Progenitor cell of endocrine pancreas (in vitro differentiated cells): ENCODE measurements around the gene LCN15. TPM values are rescaled to one million over a fixed set of nuclear protein-coding genes. Genes with fewer than 3 reads are reported as not detected.

ENCODE experiments used
- DNase-seq: peaks from one replicate; pipeline ENCODE4 v3.0.0; 2021; ENCODE audit warnings: low spot score; ENCODE audit not compliant: unreplicated experiment
- H3K27ac Mint-ChIP-seq: 2 replicates; pipeline ENCODE4 v1.8.0; 2021; ENCODE audit warnings: mild to moderate bottlenecking, moderate library complexity, mixed read lengths
- H3K27me3 Mint-ChIP-seq: 2 replicates; pipeline ENCODE4 v1.8.0; 2021; ENCODE audit warnings: mixed read lengths
- H3K36me3 Mint-ChIP-seq: 2 replicates; pipeline ENCODE4 v1.8.0; 2022; ENCODE audit warnings: mixed read lengths; ENCODE audit not compliant: insufficient read depth
- H3K4me1 Mint-ChIP-seq: 2 replicates; pipeline ENCODE4 v1.8.0; 2021; ENCODE audit warnings: low read depth, mixed read lengths
- H3K4me3 Mint-ChIP-seq: 2 replicates; pipeline ENCODE4 v1.8.0; 2021; ENCODE audit warnings: low read depth, mild to moderate bottlenecking, moderate library complexity, mixed read lengths
- H3K9me3 Mint-ChIP-seq: 2 replicates; pipeline ENCODE4 v1.8.0; 2021; ENCODE audit warnings: low read depth, mixed read lengths
- total RNA-seq: library from RNA; stranded (reverse); gene quantifications from 2 replicates; pipeline ENCODE4 v1.2.1, GENCODE V29; 2021
- TF ChIP-seq, protein P1 (sequence below): fragments of 200-600 bp; sonication (generic); IDR thresholded peaks from one replicate; pipeline ENCODE4 v1.5.0; 2021; ENCODE audit warnings: antibody characterized with exemption, mild to moderate bottlenecking; ENCODE audit not compliant: unreplicated experiment

LCN15 gene
- total RNA-seq, 1 donor from 2014 or later: not detected

DNA sequence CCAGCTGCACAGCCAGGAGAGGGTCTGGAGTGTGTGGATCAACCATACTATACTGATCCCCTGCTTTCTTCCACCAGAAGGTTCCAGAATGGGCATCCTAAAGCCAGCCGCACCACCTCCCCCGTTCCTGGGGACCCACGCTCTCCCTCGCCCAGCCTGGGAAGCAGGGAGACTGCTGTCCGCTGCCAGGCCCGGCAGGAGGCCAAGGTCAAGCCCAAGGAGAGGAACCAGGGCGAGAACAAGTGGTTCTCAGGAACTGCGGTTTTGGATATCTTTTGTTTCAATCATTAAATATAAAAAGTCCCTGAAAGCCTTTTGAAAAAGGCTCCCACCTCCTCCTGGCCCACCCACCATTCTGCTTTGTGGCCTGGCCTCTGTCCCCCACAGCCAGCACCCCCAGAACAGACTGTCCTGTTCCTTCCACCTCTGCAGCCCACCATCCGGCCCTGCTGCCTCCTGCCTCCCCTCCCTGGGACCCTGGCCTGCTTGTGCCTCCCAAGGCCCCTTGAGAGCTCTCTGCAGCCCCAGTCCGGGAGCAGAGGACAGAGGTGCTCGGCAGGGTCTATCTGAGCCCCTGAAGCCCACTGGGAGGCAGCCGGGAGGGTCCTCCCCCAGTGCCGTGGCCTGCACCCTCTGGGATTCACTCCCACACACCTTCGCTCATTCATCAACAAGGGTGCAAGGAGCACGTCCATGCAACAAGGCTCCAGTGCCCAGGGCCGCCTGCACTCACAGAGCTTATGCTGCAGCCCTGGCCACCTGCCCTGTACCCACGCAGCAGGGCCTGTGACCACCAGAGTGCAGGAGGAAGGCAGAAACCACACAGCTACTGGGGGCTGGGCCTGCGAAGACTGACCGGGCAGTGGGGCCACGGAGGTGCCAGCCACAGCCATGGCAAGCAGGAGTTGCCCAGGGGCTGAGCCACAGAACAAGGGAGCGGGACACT, 15.4 kb downstream of the LCN15 start:
- H3K36me3 Mint-ChIP-seq: no peaks in the 10 kb centered on the region
- peaks cover 11% of the 10 kb centered on the region for H3K9me3 Mint-ChIP-seq
- TF ChIP-seq, protein P1, sequence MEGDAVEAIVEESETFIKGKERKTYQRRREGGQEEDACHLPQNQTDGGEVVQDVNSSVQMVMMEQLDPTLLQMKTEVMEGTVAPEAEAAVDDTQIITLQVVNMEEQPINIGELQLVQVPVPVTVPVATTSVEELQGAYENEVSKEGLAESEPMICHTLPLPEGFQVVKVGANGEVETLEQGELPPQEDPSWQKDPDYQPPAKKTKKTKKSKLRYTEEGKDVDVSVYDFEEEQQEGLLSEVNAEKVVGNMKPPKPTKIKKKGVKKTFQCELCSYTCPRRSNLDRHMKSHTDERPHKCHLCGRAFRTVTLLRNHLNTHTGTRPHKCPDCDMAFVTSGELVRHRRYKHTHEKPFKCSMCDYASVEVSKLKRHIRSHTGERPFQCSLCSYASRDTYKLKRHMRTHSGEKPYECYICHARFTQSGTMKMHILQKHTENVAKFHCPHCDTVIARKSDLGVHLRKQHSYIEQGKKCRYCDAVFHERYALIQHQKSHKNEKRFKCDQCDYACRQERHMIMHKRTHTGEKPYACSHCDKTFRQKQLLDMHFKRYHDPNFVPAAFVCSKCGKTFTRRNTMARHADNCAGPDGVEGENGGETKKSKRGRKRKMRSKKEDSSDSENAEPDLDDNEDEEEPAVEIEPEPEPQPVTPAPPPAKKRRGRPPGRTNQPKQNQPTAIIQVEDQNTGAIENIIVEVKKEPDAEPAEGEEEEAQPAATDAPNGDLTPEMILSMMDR: no peak
- no peak for DNase-seq
- H3K27me3 Mint-ChIP-seq: peaks cover 7% of the 10 kb centered on the region
- H3K27ac Mint-ChIP-seq: no peak overlapping the region
- no peak overlapping the region for H3K4me3 Mint-ChIP-seq
- H3K4me1 Mint-ChIP-seq: no peaks in the 10 kb centered on the region

DNA sequence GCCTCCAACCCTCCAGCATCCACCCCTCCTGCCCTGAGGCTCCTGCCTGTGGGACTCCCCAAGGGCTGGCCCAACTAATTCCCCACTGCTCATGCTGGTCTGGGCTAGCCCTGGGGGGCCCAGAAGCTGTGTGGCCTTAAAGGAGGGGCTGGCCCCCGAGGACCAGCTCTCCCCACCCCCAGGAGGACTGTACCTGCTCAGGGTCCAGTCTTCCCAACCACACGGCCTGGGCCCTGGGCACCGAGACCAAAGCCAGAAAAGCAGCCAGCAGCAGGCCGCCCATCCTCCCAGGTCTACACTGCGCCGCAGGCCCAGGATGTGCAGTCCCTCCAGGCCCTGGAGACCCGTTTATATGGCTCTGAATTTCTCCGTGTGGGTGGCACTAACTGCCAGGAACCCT, 16.1 kb downstream of the LCN15 start, which contains the start of gene LCN6:
LCN6 (minus strand) TSS at position 325 of the 400 bp plus-strand sequence; CDS start at position 283, 42 bp downstream.
- H3K9me3 Mint-ChIP-seq: peaks cover 11% of the 10 kb centered on the region
- H3K27me3 Mint-ChIP-seq: peaks cover 7% of the 10 kb centered on the region
- no peak within 1 kb of the TSS for H3K27ac Mint-ChIP-seq
- TF ChIP-seq, protein P1: no peak
- H3K36me3 Mint-ChIP-seq: no peaks in the 10 kb centered on the region
- no peak for DNase-seq
- no peaks in the 10 kb centered on the region for H3K4me1 Mint-ChIP-seq
- H3K4me3 Mint-ChIP-seq: no peak within 1 kb of the TSS

DNA sequence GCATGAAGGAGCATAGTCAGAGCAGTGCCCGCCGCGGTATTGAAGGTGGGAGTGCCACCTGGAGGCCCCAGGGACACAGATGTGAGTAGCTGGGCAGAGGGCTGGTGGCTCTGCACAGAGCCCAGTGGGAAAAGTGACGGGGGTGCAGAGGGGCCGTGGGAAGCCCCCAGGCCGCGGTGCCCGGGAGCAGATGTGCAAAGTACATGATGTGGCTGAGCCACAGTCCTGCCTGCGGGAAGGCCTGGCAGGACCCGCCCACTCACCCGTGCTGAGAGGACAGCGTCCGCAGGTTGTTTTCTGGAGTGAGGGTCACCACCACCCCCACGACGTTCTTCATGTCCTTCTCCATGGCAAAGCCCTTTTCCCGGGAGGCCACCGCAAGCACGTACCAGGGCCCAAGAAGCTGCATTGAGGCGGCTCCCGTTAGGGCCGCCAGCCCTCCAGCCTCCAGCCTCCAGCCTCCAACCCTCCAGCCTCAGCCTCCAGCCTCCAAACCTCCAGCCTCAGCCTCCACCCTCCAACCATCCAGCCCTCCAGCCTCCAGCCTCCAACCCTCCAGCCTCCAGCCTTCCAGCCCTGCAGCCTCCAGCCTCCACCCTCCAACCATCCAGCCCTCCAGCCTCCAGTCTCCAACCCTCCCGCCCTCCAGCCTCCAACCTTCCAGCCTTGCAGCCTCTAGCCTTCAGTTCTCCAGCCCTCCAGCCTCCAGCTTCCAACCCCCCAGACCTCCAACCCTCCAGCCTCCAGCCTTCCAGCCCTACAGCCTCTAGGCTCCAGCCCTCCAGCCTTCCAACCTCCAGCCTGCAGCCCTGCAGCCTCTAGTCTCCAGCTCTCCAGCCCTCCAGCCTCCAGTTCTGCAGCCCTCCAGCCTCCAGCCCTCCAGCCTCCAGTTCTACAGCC, 16.9 kb downstream of the LCN15 start:
- Mint-ChIP-seq H3K27me3 (peaks cover 3% of the 10 kb centered on the region), H3K4me1 (no peaks in the 10 kb centered on the region), H3K36me3 (no peaks in the 10 kb centered on the region), H3K27ac (no peak overlapping the region), H3K9me3 (peaks cover 7% of the 10 kb centered on the region), H3K4me3 (no peak overlapping the region)
- no peak for DNase-seq
- TF ChIP-seq, protein P1: no peak

DNA sequence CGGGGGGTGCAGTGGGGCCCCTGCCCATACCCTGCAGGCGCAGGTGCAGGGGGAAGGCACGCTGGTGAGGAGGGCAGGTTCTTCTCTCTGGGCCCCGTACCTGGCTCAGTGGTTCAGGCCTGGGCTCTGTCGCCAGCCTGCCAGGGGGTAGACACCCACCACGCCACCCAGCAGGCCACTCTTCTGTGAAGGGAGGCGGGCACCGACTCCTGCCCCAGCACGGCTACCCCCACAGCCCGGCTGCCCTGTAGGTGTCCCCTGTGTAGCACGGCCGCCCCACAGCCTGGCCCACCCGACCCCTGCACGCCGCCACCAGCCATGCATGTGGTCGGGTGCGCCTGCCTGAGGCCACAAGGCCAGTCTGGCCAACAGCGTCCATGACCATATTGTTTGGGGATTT, 17.7 kb downstream of the LCN15 start:
- H3K27ac Mint-ChIP-seq: no peak overlapping the region
- TF ChIP-seq, protein P1: no peak
- peaks cover 2% of the 10 kb centered on the region for H3K9me3 Mint-ChIP-seq
- no peaks in the 10 kb centered on the region for H3K27me3 Mint-ChIP-seq
- no peak for DNase-seq
- no peak overlapping the region for H3K4me3 Mint-ChIP-seq
- no peaks in the 10 kb centered on the region for H3K4me1 Mint-ChIP-seq
- H3K36me3 Mint-ChIP-seq: no peaks in the 10 kb centered on the region

DNA sequence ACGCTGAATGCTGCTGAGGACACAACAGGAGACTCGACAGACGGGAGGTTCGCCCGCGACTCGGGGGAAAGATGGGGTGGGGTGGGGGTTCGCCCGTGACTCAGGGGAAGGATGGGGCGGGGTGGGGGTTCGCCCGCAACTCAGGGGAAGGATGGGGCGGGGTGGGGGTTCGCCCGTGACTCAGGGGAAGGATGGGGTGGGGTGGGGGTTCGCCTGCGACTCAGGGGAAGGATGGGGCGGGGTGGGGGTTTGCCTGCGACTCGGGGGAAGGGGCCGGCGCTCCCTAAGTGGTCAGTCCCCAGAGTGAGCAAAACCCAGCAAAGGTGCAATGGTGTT, 18.2 kb downstream of the LCN15 start:
- DNase-seq: no peak
- Mint-ChIP-seq H3K4me1 (no peaks in the 10 kb centered on the region), H3K27ac (no peak overlapping the region), H3K36me3 (no peaks in the 10 kb centered on the region), H3K4me3 (no peak overlapping the region), H3K9me3 (no peaks in the 10 kb centered on the region), H3K27me3 (no peaks in the 10 kb centered on the region)
- TF ChIP-seq, protein P1: no peak
